ENCODE data around the gene XYLT1.

GRCh38 chr16:17228708-17229055, 242.1 kb downstream of the XYLT1 start:
- TF ChIP-seq CTCF (conservative IDR thresholded peaks at IDR 0.05) (no peak), EZH2 (IDR thresholded peaks at IDR 0.05; ENCODE audit: low read depth) (no peak)

Measured in PC-9 (cell line).